GOT3 (cell line): Measurements from ENCODE around the gene TMEM131L.

Experiments
- DNase-seq: peaks from one replicate; lab custom pipeline; 2025; ENCODE audit warnings: mixed read lengths; lab: John Stamatoyannopoulos, UW

TMEM131L gene

DNA sequence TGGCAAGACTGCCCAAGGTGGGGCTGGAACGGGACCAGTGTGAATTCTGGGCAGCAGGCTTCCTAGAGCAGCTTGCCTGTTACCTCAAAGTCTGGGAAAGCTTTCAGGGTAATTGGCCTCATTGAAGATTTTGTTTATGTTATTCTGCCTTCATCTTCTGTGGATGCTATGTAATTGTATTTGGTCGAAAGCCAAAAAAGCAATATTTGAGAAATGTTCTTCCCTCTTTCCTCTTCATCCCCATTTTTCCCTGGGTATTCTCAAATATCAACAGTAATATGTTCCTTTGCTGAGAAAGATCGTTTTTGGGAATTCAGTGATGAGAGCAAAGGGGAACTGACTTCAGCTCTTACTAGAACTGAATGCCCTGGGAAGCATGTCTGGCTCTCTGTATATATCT is 12.9 kb downstream of the TMEM131L start:
- no peak for DNase-seq

DNA sequence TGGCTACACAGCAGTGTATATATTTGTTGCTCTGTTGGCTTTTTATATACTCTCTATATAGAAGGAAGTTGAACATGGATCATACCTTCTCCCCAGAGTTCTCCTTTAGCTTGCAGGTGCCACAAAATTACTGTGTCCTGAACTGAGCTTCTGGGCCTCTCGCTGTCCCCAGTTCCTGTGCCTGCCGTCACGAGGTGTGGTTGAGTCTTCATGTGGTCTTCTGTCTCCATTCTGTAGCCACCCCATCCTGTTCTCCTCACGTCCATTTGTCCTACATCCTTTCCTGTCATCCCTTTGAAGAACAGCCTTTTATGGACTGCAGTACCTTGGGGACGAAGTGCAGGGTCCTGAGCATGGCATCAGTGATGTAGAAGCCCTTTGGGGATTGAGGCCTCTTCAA is 14.5 kb downstream of the TMEM131L start:
- no peak for DNase-seq

DNA sequence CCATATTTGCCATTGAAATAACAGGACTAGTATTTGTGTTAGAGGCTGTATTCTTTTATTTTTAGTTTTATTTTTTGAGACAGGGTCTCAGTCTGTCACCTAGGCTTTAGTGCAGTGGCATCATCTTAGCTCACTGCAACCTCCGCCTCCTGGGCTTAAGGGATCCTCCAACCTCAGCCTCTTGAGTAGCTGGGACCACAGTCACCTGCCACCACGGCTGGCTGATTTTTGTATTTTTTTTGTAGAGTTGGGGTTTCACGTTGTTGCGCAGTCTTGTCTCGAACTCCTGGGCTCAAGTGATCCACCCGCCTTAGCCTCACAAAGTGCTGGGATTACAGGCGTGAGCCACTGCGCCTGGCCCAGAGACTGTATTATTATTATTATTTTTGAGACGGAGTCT is 15.3 kb downstream of the TMEM131L start:
- DNase-seq = no peak

DNA sequence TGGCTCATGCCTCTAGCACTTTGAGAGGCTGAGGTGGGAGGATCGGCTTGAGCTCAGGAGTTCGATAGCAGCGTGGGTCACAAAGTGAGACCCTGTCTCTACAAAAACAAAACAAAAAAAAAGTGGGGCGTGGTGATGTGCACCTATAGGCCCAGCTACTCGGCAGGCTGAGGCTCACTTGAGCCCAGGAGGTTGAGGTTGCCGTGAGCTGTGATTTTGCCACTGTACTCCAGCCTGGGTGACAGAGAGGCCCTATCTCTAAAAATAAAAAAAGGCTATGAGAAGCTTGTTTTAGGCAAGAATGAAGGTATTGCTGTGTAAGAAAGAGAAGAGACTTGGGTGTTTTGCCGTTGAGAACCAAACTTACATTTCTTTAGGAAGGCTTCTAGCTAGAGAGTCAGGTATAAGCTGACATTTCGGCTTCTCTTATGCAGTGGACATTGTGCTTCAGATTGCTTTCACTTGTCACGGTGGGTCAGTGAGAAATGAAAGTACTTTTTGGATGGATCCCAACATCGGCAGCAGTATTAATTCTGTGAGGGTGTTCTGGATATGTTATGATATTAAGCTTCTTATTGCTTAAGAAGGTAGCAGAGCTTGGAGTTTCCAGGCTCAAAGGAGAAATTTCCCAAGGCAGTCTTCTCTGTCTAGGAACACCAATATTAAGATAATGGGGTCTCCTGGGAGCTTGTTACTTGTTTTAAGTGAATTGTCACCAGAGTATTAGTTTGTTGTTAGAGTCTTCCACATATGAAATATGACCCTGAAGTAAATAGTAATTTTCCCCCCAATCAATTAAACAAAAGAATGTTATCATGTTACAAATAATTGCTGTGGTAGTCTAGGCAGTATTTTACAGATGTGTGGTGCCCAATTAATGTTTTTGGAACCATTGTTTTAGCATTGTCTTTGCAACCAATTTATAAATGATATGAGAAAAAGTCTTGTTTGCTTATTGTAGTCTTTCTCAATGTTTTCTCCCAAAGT is 17.6 kb downstream of the TMEM131L start:
- DNase-seq = no peak

DNA sequence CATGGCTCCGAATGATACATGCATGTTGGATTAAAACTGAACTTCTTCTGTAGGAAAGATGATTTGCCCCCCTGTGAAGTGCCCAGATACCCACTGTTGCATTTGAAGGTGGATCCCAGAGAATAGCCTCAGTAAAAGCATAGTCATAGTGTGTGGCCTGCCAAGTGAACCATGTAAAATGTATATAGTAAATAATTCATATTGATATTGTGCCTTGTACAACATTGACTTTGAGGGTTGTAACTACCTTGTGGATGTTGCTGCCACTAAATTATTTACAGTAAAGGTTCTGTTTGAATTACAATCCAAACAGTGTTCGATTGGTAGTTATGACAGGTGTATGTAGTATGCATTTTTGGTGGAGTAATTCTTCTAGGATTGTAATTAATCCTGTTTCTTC is 19.2 kb downstream of the TMEM131L start:
- DNase-seq = no peak

DNA sequence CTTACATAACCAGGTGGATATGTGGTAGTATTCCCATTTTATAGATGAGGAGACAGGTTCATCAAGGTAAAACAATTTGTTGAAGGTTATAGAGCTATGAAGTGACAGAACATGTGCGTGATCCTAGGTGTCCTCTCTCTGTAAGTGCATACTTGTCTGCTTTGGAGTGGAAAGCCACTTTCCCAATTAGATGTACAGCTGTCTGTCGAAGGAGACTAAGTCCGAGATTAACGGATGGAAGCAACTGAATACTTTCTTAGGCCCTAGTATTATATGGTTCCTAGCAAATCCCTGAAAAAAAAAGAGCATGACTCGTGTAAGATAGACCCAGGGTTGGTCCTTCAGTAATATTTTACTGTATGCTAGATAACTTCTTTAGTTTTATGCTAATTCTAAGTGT is 19.7 kb downstream of the TMEM131L start:
- DNase-seq = no peak

DNA sequence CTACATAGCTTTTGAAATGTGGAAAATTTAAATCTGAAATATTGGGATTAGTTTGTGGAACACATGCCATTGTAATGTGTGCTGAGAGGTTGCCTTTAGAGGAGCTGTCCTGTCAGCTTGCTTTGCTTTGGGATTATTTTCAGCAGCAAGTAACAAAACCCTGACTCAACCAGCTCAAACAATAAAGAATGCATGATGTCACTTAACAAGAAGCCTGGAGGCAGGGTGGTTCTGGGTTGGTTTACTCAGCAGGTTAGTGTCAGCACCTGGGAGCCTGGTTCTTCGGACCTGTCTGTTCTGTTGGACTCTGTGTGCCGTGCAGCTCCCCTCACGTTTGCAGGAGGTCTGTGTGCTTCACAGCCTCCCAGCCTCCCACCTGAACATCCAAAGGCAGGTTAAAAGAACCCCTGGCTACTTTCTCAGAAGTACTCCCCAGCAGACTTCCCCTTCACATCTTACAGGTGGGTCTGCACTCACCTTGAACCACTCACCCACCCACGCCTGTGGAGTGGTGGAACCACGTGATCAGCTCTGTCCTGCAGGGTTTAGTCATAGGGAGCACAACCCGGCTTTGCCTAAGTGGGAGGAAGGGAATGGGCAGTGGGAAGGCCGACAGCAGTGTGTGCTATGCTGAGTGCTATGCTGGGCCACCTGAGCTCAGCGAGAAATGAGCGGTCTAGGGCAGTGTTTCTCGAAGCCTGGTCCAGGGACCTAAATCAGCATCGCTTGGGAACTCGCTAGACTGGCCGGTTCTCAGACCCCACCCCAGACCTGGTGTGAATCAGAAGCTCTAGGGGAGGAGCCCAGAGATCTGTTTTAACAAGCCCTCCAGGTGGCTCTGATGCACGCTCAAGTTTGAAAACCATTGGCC is 20.4 kb downstream of the TMEM131L start:
- DNase-seq = no peak

DNA sequence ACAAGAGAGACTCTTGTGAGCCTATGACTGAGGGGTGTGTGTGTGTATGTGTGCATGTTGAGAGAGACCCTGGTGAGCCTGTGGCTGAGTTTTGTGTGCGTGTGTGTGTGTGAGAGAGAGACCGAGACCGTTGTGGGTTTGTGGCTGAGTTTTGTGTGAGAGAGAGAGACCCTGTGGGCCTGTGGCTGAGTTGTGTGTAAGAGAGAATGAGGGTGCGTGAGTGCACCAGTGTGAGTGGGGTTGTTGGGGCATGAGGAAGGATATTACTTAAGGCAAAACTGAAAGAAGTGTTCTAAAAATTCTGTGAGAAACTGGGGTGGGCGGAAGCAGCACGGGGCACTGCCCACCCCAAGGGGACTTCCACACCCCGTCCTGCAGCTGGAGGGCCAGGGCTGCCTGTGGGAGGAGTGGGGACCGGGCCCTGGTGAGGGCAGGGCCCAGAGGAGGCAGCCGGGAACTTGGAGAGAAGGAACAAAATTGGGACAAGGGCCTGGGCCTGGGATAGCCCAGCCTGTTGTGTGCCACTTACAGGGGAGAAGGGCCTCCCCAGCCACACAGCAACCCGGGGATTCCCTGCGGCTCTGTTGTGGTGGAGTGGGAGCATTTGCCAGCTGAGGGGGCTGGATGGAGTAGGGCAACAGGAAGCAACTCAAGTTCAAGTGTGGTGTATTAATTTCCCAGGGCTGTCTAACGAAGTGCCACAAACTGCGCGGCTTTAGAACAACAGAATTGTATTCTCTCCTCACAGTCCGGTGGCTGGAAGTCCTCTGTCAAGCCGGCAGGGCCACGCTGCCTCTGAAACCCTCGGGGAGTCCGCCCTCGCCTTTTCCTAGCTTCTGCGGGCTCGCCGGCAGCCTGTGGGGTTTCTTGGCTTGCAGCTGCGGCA is 22.1 kb downstream of the TMEM131L start:
- DNase-seq = no peak

DNA sequence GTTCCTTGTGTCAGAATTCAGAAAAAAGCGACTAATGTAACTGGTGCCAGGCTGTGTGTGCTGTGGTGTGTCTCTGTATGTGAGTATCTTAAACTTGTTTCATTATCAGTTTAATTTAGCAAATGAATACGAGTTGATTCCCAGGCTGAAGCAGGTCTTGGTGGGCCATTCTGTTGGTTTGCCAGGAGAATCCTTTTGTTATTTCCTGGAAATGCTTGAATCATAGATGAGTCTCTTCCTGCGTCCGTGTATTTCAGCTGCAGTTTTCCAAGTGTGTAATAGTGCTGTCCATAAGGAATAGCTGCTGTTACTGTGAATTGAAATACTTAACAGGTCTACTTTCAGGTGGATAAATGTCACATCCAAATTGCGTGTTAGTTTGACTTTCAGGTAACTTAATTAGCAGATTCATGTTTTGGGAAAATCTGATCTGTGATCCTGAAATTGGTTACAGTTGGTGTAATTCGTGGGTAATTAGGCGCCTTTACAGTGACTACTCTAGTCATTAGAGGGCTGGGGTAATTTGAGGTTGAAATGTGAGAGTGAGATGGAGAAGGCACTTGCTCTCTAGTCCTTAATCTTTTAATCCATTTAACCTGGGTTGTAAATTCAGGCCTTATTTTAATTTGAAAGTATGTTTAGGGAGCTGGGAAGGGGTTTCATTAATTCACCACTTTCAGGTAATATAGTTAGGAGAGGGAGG is 23.8 kb downstream of the TMEM131L start:
- no peak for DNase-seq

DNA sequence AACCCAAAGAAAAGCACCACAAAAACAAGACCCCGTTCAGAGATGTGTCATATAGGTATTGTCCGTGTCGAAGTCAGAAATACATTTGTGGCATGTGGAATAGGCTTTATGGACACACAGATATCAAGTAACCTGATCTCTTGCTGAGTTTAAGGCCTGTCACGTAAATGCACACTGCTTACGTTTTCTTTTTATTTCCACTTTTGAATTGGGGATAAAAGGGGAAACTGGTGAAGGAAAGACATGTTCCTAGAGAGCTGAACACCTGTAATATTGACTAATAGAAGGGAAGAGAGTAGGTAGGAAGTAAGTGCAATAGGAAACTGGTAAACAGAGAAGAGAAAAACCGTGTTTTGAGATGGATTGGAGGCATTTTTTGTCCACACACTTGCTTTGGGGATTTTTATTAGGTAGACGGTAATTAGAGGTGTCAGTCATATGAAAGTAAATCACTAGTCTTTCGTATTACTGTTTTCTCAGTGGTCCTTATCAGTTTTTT is 24.9 kb downstream of the TMEM131L start:
- DNase-seq = no peak

DNA sequence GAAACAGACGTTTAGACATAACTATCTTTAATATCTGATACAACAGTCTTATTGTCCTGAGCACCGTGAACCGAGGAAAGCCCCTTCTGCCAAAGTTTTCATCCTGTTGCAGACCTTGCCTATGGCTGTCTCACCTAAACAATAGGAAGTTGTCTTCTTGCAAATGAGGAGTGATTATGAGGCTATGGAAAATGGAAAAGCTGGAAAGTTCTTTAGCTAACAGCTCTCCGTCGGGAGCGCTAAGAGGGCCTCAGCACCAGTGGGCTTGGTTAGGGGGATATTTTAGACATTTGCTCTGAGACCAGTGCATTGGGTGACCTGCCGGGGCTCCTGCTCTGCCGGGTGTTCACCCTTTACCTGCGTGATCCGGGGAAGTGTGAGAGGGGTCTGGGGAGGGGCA is 28.4 kb downstream of the TMEM131L start:
- DNase-seq = no peak

DNA sequence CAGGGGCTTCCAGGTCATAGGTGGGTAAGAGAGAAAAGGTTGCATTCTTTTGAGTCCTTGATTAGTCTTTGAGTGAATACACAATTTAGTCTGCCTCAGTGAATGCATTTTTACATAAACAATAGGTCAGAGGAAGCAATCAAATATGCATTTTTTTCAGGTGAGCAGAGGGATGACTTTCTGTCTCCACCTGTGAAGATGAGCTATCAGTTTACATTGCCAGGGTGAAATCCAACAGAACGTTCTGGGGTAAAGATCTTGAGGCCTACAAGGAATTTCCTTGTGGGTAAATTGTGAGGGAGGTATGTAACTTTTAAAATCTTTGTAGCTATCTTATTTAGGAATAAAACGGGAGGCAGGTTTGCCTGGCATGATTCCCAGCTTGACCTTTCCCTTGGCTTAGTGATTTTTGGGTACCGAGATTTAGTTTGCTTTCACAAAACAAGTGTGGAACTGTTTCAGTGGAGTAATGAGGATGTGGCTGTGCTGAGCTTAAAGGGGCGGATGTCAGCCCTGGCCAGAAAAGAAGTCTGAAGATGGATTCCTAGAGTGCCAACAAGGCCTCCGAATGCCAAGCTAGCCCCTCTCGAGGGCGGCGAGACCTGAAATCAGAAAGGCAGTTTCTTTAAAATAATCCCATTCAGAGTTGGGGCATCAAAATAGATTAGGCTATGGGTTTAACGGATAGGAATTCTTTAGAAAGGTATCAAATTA is 29.5 kb downstream of the TMEM131L start:
- no peak for DNase-seq

DNA sequence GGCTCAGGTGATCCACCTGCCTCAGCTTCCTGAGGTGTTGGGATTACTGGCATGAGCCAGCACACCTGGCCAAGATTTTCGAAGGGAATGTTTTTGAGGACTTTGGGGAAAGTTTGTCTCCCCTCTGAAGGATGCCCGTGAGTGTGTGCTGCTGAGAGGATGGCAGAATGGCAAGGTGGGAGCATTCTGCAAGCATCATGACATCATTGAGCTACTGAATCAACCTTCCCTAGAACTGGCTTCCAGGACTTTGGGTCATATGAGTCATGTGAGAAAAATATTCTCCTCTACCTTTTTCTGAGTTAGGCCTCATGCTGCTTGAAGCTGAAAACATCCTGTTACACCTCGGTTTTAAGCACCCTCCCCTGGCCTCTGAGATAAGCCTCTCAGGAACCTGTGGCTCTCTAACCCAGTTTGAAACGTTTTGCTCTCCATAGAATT is 31.0 kb downstream of the TMEM131L start:
- no peak for DNase-seq

DNA sequence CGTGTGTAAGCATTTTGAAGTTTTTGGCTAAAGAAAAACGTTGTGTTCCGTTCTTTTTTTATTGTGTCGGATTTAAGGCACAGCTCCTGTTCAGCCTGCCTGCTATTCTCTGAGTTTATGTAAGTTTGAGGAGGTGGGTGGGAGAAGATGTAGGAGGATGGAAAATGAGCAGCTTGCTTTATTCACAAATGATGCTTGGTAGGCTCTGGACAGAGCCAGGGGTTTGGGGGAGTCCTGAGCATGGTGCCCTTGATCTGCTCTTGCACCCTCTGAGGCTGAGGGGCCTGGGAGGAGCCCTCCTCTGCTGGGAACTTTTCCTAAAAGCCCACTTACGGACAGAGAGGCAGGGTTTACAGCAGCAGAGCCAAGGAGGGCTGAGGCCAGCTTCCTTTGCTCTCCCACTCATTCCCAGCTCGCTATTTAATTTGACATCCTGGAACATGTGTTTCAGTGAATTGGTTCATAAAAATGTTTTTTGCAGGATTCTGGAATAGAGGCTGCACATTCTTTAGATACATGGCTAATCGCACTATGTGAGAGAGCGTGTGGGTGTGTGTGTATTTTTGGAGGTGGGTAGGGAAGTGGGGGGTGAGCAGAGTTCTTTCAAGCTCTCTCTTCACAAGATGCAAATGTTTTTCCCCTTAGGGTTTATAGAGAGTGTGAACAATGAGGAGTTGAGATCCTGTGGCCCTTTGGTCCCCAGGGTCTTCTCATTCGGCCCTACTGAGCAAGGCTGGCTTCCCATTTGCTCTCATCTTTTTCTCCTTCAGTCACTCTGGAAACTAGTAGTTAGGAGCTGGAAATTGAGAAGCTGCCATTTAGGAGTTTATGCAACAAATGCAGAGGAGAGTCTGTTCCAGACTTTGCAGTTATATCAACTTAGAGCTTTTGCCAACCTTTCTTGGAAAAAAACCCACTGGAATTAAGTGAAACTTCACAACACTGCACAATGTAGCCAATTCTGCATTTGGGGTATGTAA is 32.1 kb downstream of the TMEM131L start:
- no peak for DNase-seq

DNA sequence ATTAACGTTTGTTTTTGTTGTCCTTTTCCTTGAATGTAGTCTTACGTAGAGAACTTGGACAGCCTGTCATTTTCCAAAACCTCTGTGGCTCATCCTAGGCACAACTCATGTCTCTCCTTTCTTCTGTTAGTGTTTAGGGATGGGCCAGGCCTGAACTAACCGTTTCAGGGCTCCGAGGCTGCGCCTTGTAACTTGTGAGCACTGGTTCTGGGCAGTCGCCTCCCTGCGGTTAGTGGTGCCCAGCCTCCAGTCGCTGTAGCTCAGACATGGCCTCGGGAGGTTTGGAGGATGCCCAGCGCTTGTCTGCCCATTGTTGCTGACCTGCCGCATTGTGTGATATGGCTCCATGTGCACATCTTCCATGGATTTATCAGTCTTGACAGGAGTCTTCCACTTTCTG is 32.8 kb downstream of the TMEM131L start:
- no peak for DNase-seq

DNA sequence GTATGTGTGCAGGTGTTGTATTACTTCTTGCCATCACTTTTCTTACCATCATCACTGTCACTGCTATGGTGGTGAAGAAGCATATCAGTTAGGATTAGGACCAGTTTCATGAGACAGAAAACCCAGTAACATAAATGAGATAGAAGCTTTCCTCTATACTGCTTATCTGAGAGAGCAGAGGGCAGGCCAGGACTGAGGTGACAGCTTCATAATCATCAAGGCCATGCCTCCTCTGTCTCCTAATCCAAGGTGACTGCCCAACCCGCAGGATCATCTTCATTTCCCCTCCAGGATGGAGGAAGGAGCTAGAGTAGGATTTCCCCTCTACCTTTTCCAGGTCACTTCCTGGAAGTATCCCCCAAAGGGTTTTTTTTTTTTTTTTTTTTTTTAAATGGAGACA is 35.4 kb downstream of the TMEM131L start:
- no peak for DNase-seq

DNA sequence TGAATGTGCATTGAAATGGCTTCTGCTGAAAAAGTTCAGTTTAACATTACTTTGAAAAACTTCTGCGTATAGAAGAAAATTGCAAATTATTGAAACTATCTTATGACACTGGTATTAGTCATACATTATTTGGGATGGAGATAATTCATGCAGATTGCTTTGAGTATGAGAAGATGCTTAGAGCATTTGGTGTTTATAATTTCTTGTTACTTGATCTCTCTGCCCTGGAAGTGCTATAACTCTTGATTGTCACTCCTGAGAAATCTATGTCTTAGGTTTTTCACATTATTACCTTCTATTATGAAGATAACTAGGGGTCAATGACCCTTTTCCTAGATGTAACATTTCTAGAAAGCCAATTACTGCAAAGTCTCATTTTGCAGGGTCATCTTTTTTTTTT is 36.4 kb downstream of the TMEM131L start:
- DNase-seq = no peak

DNA sequence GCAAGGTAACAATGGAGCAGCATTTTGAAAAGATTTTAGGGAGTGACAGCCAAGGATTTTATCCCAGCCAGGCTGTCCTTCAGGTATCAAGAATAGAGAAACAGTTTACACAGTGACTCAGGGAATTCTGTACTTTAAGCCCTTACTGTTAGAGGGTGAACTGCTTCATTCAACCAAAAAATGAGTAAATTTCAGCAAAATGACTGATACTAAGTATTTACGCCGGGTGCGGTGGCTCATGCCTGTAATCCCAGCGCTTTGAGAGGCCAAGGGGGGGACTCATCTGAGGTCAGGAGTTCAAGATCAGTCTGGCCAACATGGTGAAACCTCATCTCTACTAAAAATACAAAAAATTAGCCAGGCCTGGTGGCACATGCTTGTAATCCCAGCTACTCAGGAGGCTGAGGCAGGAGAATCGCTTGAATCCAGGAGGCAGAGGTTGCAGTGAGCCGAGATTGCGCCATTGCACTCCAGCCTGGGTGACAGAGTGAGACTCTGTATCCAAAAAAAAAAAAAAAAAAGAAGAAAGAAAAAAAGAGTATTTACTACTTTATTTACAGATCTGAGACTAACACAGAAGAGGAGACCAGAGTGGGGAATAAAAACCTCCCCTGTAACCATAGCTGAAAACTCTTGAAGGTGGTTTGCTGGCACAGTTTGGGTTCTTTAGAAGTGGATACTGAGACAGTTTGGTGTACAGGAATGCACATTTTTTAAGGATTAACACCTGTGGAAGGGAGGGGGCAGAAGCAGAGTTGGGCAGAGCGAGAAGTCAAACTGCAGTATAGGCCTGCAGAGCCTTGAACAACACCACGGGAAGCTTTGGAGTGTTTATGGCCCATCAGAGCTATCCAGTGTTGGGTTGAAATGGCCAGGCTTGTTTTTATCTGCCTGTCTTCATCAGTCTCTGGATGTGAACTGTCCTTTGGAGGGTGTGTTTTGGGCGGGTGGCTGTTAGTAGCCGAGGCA is 40.5 kb downstream of the TMEM131L start:
- no peak for DNase-seq
